GM12878 (cell line): ENCODE data around the gene DHX30. TPM values are rescaled to one million over a fixed set of nuclear protein-coding genes. Genes with fewer than 3 reads are reported as not detected.

Experiments used
- ATAC-seq: fragments of 200-7000 bp; cut with Tn5 transposase; 3 replicates; pipeline ENCODE4 v1.9.1; 2020; ENCODE audit warnings: mild to moderate bottlenecking, moderate library complexity
- BruUV-seq: library from RNA; stranded (reverse); fragments of 400-500 nt; replicated peaks from 2 replicates; lab custom pipeline; 2021; lab: Mats Ljungman, UMichigan
- CTCF ChIA-PET: fragments of 300-600 bp; sonication (Branson Sonifier 250); formaldehyde crosslinking; extraction: SDS; loops from one replicate; lab custom pipeline; 2021; ENCODE audit warnings: inconsistent platforms; lab: Yijun Ruan, JAX
- POLR2A ChIA-PET: fragments of 350-600 bp; formaldehyde crosslinking; extraction: SDS; loops from one replicate; lab custom pipeline; 2021; ENCODE audit warnings: inconsistent platforms; lab: Charles Lee
- RAD21 ChIA-PET: fragments of 300-600 bp; sonication (Branson Sonifier 250); formaldehyde crosslinking; loops from one replicate; lab custom pipeline; 2023; ENCODE audit warnings: antibody characterized with exemption; ENCODE audit not compliant: unreplicated experiment; lab: Charles Lee
- SMC1A ChIA-PET: fragments of 300-600 bp; sonication (Branson Sonifier 250); formaldehyde crosslinking; loops from one replicate; lab custom pipeline; 2023; ENCODE audit not compliant: unreplicated experiment, uncharacterized antibody; lab: Charles Lee
- DNase-seq: peaks from one replicate; pipeline ENCODE4 v3.0.0-alpha.2; 2011; ENCODE audit warnings: low read depth, low spot score
- FAIRE-seq: peaks from 3 replicates; lab custom pipeline; 2011; peaks lifted over from hg19 to GRCh38; lab: Jason Lieb, UNC
- H2AFZ ChIP-seq: 2 replicates; pipeline ENCODE4 v1.6.0; 2011; ENCODE audit warnings: low read depth, low read length, control low read depth; ENCODE audit not compliant: control insufficient read depth
- H3K27ac ChIP-seq: 2 replicates; pipeline ENCODE4 v1.5.1; 2011; ENCODE audit warnings: control low read depth; ENCODE audit not compliant: control insufficient read depth, insufficient read depth
- H3K27me3 ChIP-seq, 2 experiments: replicated peaks in 1 of 2; 2 replicates each; pipeline versions ENCODE4 v1.6.0 to v1.6.1; 2011; ENCODE audit warnings: low read length in 1 of 2; ENCODE audit not compliant: control insufficient read depth in 2 of 2, insufficient read depth in 2 of 2
- H3K36me3 ChIP-seq, 2 experiments: 2 replicates each; pipeline ENCODE4 v1.5.1; 2011; ENCODE audit warnings: low read length in 1 of 2; ENCODE audit not compliant: control insufficient read depth in 2 of 2, insufficient read depth in 2 of 2
- H3K4me1 ChIP-seq: 2 replicates; pipeline ENCODE4 v1.6.1; 2011; ENCODE audit warnings: mild to moderate bottlenecking, low read length, moderate library complexity, mixed read lengths; ENCODE audit not compliant: control insufficient read depth, insufficient read depth
- H3K4me2 ChIP-seq: 2 replicates; pipeline ENCODE4 v1.6.0; 2011; ENCODE audit warnings: control low read depth; ENCODE audit not compliant: control insufficient read depth, insufficient read depth
- H3K4me3 ChIP-seq: fragments of 200-600 bp; sonication (generic); 2 replicates; pipeline ENCODE4 v1.5.1; 2016
- H3K79me2 ChIP-seq: 2 replicates; pipeline ENCODE4 v1.6.0; 2011; ENCODE audit warnings: low read length; ENCODE audit not compliant: control insufficient read depth, insufficient read depth
- H3K9ac ChIP-seq: 2 replicates; pipeline ENCODE4 v1.8.0; 2011; ENCODE audit warnings: low read length, control low read depth, mixed read lengths; ENCODE audit not compliant: control insufficient read depth, insufficient read depth
- H3K9me3 ChIP-seq: replicated peaks from 3 replicates; pipeline ENCODE4 v1.5.1; 2011; ENCODE audit warnings: mild to moderate bottlenecking, low read length; ENCODE audit not compliant: control insufficient read depth, insufficient read depth
- H4K20me1 ChIP-seq: 2 replicates; pipeline ENCODE4 v1.6.0; 2011; ENCODE audit not compliant: control insufficient read depth, insufficient read depth
- SUPT20H ChIP-seq: IDR thresholded peaks from 2 replicates; pipeline ENCODE4 v1.6.1; 2011; ENCODE audit warnings: low read depth, mild to moderate bottlenecking, low read length, moderate library complexity, borderline replicate concordance; ENCODE audit not compliant: control insufficient read depth
- in situ Hi-C: fragments of 300-500 bp; cut with MboI; formaldehyde crosslinking; loops from 9 replicates; pipeline ENCODE4 v1.14.3; 2018; ENCODE audit warnings: mixed read lengths
- intact Hi-C: fragments of 100-400 bp; cut with micrococcal nuclease; formaldehyde crosslinking; loops from one replicate; pipeline ENCODE4 v1.14.2; 2022; ENCODE audit not compliant: unreplicated experiment
- polyA plus RNA-seq, 11 experiments: library from polyadenylated mRNA; depleted of rRNA in 4 of 11; unstranded in 6 of 11; stranded (reverse) in 5 of 11; fragments of >200 nt; fragmentation: Nextera tagmentation in 4 of 11; fragmentation: Illumina TruSeq in 1 of 11; extraction: Ambion mirVana in 4 of 11; extraction: Trizol in 1 of 11; gene quantifications; 1 replicate in 1 of 11; 2 replicates in 10 of 11; pipeline versions ENCODE4 v1.2.1 to v1.2.3, GENCODE V29; 2011 to 2016; ENCODE audit warnings: inconsistent platforms in 2 of 11, missing spikeins in 2 of 11, low read depth in 1 of 11
- total RNA-seq, 4 experiments: library from RNA; depleted of rRNA in 3 of 4; stranded (reverse); fragments of >200 nt in 3 of 4; fragmentation: Illumina TruSeq in 1 of 4; extraction: Trizol in 1 of 4; gene quantifications; 2 replicates each; pipeline versions ENCODE4 v1.2.1 to v1.2.3, GENCODE V29; 2013 to 2021
- TF ChIP-seq, protein P1 (sequence below): fragments of 450-650 bp; IDR thresholded peaks from 2 replicates; pipeline ENCODE4 v1.6.1; 2016; ENCODE audit warnings: mild to moderate bottlenecking, moderate library complexity, borderline replicate concordance

Gene DHX30
- total and polyA plus RNA-seq, 10 of the 15 experiments (the other 5 are each of a cell fraction or from before 2014, with no cell fraction given), result 9.5 to 75.3 (median 47.8) TPM

DNA sequence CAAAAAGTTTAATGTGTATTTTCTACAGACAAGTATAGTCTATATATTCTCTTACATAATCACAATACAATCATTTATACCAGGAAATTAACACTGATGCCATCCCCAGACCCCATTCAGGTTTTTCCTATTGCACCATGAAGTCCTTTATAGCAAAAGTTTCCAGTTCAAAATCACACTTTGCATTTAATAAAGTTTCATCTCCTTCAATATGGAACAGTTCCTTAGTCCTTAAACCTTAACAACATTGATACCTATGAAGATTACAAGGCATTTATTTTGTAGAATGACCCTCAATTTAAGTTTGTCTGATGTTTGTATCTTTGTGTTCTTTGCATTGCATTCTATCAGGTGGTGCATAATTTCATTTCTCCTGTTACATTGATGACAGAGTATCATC is 19.3 kb upstream of the DHX30 start:
- Histone ChIP-seq H3K9me3 (no peaks in the 10 kb centered on the region), H3K27ac (peak overlapping the region; percentile 97; the same call in 1 of the 2 replicates), H3K36me3 (no peaks in the 10 kb centered on the region), H3K79me2 (peaks cover 34% of the 10 kb centered on the region)
- SMC1A ChIA-PET, result interaction anchor here (0.8 to 1.3 kb wide), 2 partner anchors 19 to 70 kb away, joined by 3 read pairs; partner anchors contain the start of gene DHX30
- no TSS peak for BruUV-seq
- CTCF ChIA-PET, result interaction anchor here (1.1 to 2.4 kb wide), 5 partner anchors 11 to 261 kb away, joined by 3 to 18 read pairs (median 4); no protein-coding TSS in a partner anchor
- no peak for TF ChIP-seq SUPT20H
- TF ChIP-seq, protein P1, sequence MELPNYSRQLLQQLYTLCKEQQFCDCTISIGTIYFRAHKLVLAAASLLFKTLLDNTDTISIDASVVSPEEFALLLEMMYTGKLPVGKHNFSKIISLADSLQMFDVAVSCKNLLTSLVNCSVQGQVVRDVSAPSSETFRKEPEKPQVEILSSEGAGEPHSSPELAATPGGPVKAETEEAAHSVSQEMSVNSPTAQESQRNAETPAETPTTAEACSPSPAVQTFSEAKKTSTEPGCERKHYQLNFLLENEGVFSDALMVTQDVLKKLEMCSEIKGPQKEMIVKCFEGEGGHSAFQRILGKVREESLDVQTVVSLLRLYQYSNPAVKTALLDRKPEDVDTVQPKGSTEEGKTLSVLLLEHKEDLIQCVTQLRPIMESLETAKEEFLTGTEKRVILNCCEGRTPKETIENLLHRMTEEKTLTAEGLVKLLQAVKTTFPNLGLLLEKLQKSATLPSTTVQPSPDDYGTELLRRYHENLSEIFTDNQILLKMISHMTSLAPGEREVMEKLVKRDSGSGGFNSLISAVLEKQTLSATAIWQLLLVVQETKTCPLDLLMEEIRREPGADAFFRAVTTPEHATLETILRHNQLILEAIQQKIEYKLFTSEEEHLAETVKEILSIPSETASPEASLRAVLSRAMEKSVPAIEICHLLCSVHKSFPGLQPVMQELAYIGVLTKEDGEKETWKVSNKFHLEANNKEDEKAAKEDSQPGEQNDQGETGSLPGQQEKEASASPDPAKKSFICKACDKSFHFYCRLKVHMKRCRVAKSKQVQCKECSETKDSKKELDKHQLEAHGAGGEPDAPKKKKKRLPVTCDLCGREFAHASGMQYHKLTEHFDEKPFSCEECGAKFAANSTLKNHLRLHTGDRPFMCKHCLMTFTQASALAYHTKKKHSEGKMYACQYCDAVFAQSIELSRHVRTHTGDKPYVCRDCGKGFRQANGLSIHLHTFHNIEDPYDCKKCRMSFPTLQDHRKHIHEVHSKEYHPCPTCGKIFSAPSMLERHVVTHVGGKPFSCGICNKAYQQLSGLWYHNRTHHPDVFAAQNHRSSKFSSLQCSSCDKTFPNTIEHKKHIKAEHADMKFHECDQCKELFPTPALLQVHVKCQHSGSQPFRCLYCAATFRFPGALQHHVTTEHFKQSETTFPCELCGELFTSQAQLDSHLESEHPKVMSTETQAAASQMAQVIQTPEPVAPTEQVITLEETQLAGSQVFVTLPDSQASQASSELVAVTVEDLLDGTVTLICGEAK, result peak; percentile 69; the same call in 1 of the 2 replicates
- TF ChIP-seq, all 136 proteins: peak for 1
- in situ Hi-C loops, result no loop called here
- Histone ChIP-seq H3K4me1 (peaks cover 3% of the 10 kb centered on the region), H2AFZ (no peak overlapping the region; the same call in 1 of the 2 replicates), H3K9ac (no peak overlapping the region), H3K4me2 (peak overlapping the region; percentile 99; the same call in 1 of the 2 replicates), H3K4me3 (no peak overlapping the region), H3K27me3 (no peaks in the 10 kb centered on the region), H4K20me1 (no peaks in the 10 kb centered on the region)
- DNase-seq (no peak), ATAC-seq (no peak), FAIRE-seq (no peak)
- ChIA-PET POLR2A (no interaction called here), RAD21 (interaction anchor here (0.6 to 1.2 kb wide), 3 partner anchors 19 to 263 kb away, joined by 3 read pairs; no protein-coding TSS in a partner anchor)
- intact Hi-C loops, result loop anchor here (5.0 kb wide), 1 partner anchor 41 kb away; no protein-coding TSS in a partner anchor
